ENCODE measurements around the gene B3GALT2.

GRCh38 chr1:193176788-193177187 is 9.6 kb downstream of the B3GALT2 start:
- TF ChIP-seq CTCF (IDR thresholded peaks at IDR 0.05; ENCODE audit: extremely low read depth in 1 of 2, insufficient read depth in 1 of 2, low read depth in 1 of 2, low read length in 2 of 2): no peak
- no peak for TF ChIP-seq EZH2 (IDR thresholded peaks at IDR 0.05; ENCODE audit: borderline replicate concordance, low read depth, low read length, severe bottlenecking)

Measured in endothelial cell of umbilical vein (primary cell).